Mucosa of descending colon (tissue), 3 donors: Measurements from ENCODE around the gene CRYGA. TPM values are rescaled to one million over a fixed set of nuclear protein-coding genes. Genes with fewer than 3 reads are reported as not detected.

Source experiments
- ATAC-seq: fragments of 200-7000 bp; cut with Tn5 transposase; one replicate; pipeline ENCODE4 v1.9.1; 2020; ENCODE audit warnings: mild to moderate bottlenecking, moderate library complexity
- DNase-seq, 3 donors: peaks; one replicate each; pipeline ENCODE4 v3.0.0-alpha.2; 2020
- H3K36me3 ChIP-seq: fragments of 200-600 bp; one replicate; pipeline ENCODE4 v1.8.0; 2021; ENCODE audit warnings: low read depth, mild to moderate bottlenecking
- H3K4me1 ChIP-seq: fragments of 200-600 bp; one replicate; pipeline ENCODE4 v1.8.0; 2021; ENCODE audit warnings: low read depth, mild to moderate bottlenecking
- H3K4me3 ChIP-seq: fragments of 200-600 bp; one replicate; pipeline ENCODE4 v1.8.0; 2021; ENCODE audit warnings: mild to moderate bottlenecking
- H3K9me3 ChIP-seq: fragments of 200-600 bp; one replicate; pipeline ENCODE4 v1.8.0; 2021; ENCODE audit warnings: mild to moderate bottlenecking
- intact Hi-C, 2 donors: fragments of 100-400 bp; cut with DNase I in 1 of 2; cut with micrococcal nuclease in 1 of 2; formaldehyde crosslinking; loops; one replicate each; pipeline versions ENCODE4 v1.11.0 to v1.11.1; 2022; cut with DNase I, micrococcal nuclease
- total RNA-seq, 3 donors: library from RNA; stranded (reverse); fragmentation: NEBNext Ultra II Directional in 2 of 3; extraction: Animal tissue kit (Norgen Biotek cat#: 25700) in 2 of 3; gene quantifications; one replicate each; pipeline versions ENCODE4 v1.2.1 to v1.2.4, GENCODE V29; 2021 to 2023
- TF ChIP-seq, protein P1 (sequence below): fragments of 200-600 bp; IDR thresholded peaks from one replicate; pipeline ENCODE4 v1.8.0; 2022; ENCODE audit warnings: antibody characterized with exemption, mild to moderate bottlenecking
- donor health status: DM: no; HTN: no; CAD: no; lungs with moderate emphysema.
- donor health status: DM: no; HTN: no; CAD: no.
- donor health status: DM: no; HTN: yes; CAD: no.

Gene CRYGA
- total RNA-seq, 3 donors from 2014 or later: not detected

DNA sequence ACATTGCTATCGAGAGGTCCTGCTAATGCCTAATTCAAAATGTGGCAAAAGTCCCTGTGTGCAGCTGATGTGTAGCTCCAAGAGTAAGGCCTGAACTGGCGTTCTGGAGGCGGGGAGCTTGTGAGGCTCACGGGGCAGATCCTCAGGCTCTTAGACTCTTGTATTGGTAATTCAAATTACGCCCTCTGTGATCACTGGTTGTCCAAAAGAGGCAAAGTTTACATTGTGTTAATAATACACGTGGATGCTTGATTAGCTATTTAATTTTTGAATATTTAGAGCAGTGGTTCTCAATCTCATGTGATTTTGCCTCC lies 12.4 kb upstream of the CRYGA start:
- Histone ChIP-seq H3K4me1 (no peaks in the 10 kb centered on the region), H3K9me3 (no peaks in the 10 kb centered on the region), H3K4me3 (no peak overlapping the region), H3K36me3 (no peaks in the 10 kb centered on the region)
- intact Hi-C loops: loop anchor here in 1 of 2 donors (10.0 kb wide), 1 partner anchor 79 kb away; the partner anchor contains the start of gene IDH1
- ATAC-seq (no peak), DNase-seq (no peak)
- TF ChIP-seq, protein P1, sequence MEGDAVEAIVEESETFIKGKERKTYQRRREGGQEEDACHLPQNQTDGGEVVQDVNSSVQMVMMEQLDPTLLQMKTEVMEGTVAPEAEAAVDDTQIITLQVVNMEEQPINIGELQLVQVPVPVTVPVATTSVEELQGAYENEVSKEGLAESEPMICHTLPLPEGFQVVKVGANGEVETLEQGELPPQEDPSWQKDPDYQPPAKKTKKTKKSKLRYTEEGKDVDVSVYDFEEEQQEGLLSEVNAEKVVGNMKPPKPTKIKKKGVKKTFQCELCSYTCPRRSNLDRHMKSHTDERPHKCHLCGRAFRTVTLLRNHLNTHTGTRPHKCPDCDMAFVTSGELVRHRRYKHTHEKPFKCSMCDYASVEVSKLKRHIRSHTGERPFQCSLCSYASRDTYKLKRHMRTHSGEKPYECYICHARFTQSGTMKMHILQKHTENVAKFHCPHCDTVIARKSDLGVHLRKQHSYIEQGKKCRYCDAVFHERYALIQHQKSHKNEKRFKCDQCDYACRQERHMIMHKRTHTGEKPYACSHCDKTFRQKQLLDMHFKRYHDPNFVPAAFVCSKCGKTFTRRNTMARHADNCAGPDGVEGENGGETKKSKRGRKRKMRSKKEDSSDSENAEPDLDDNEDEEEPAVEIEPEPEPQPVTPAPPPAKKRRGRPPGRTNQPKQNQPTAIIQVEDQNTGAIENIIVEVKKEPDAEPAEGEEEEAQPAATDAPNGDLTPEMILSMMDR: no peak

DNA sequence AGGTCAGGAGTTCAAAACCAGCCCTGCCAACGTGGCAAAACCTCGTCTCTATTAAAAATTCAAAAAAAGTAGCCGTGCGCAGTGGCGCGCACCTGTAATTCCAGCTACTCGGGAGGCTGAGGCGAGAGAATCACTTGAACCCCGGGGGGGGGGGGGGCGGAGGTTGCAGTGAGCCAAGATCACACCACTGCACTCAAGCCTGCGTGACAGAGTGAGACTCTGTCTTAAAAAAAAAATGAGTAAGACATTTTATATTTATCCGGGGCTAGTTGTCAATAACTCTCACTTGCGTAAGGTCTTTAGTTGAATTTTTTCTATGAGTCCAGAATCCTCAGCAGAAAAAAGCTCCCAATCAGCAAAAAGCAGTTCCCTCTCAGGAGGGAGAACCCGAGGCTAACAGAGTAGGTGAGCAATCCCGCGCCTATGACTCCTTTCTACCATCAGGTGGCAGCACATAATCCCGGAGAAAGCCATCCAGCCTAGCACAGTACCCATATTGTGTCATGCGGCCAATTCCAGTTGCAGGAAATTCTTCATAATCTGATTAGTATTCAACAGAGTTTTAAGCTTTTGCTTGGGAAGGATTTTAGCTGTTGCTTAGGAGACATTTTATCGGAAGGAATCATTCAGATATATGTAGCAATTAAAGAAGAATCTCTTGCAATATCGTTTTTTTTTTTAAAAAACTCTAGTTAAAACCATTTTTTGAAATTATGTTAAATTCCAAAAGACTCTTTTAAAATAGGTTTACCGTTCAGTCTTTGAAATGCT lies 11.9 kb upstream of the CRYGA start:
- intact Hi-C loops: loop anchor here in 1 of 2 donors (10.0 kb wide), 1 partner anchor 80 kb away; the partner anchor contains the start of gene IDH1
- Histone ChIP-seq H3K9me3 (no peaks in the 10 kb centered on the region), H3K36me3 (no peaks in the 10 kb centered on the region), H3K4me1 (no peaks in the 10 kb centered on the region), H3K4me3 (no peak overlapping the region)
- TF ChIP-seq, protein P1: peak; percentile 84
- ATAC-seq (peak; percentile 99), DNase-seq (peak in 2 of 3 donors; percentile 68 to 89)

DNA sequence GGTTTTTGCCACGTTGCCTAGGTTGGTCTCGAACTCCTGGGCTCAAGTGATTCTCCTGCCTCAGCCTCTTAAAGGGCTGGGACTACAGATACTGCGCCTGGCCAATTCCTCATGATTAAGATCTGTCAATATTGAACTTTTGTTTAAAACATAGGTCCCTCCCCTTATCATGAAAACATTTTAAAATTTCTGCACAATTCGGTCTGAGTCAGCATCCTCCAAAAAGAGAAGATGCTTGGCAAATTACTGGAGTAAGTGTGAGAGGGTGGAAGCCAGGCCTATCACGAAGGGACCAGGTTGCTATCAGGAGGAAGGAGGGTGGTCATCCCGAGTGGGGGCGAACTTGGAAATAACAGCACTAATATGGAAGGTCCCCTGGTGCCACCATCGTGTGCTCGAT lies 10.8 kb upstream of the CRYGA start:
- TF ChIP-seq, protein P1: no peak
- intact Hi-C loops: loop anchor here in 1 of 2 donors (10.0 kb wide), 1 partner anchor 81 kb away; the partner anchor contains the start of gene IDH1
- Histone ChIP-seq H3K36me3 (no peaks in the 10 kb centered on the region), H3K9me3 (no peaks in the 10 kb centered on the region), H3K4me1 (no peaks in the 10 kb centered on the region), H3K4me3 (no peak overlapping the region)
- ATAC-seq (no peak), DNase-seq (no peak)

DNA sequence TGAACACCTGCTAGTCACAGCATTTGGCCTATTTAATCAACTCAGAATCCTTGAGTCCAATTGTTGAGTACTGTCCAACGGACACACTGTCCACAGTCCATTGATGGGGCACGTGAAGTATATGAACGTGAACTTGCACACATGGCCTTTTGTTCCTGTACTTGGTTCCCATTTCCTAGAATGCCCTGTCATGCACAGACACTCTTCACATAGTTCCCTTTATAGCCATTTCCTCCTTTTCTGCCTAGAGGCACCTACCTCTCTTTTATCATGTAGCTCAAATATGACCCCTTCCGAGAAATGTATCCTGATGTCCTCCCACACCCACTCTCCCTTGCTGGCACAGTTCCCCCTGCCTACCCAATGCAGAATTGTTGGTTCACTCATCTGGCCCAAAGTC lies 8.7 kb upstream of the CRYGA start:
- intact Hi-C loops: loop anchor here in 1 of 2 donors (10.0 kb wide), 1 partner anchor 83 kb away; the partner anchor contains the start of gene IDH1
- DNase-seq (no peak), ATAC-seq (peak; percentile 51)
- no peaks in the 10 kb centered on the region for H3K9me3 ChIP-seq
- H3K4me1 ChIP-seq: no peaks in the 10 kb centered on the region
- H3K4me3 ChIP-seq: no peak overlapping the region
- TF ChIP-seq, protein P1: no peak
- no peaks in the 10 kb centered on the region for H3K36me3 ChIP-seq

DNA sequence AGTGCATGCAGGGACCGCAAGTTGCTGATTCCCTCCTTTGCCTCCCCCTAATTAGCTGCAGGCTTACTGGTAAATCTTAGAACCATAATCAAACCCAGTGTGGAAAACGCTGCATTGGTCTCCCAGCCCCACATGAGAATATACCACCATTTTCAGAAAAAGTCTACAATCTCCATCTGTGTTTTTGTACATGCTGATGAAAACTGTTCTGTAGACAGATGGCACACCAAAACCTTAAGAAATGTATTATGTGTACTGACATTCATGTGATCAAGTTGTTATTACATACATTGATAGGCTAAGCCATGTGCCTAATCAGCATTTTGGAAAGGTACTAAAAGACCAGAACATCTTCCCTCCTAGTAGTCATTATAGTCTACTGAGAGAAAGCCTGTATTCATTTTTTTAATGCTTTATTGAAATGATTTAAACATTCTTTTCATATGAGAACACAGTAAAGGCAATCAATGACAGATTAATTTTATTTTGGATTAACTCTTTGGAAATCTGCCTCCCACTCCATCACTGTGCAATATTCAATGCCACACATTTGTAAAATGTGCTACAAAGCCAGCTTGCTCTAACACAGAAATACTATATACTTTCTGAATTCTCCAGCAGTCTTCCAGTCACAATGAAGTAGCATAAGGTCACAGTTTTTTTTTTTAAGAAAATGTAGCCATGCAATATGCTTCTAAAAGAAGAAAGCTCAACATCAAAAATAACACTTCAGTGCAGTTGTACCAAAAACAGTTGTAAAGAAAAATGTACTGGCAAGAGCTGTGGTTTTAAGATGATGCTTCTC lies 1.8 kb upstream of the CRYGA start:
- ATAC-seq: no peak
- DNase-seq: no peak
- Histone ChIP-seq H3K36me3 (no peaks in the 10 kb centered on the region), H3K4me1 (no peaks in the 10 kb centered on the region), H3K4me3 (no peak overlapping the region), H3K9me3 (no peaks in the 10 kb centered on the region)
- TF ChIP-seq, protein P1: no peak
- intact Hi-C loops: no loop called here
